GM23338 (cell line): ENCODE results near the gene TLE1. TPM values are rescaled to one million over a fixed set of nuclear protein-coding genes. Genes with fewer than 3 reads are reported as not detected.

Experiments
- ATAC-seq: fragments of 200-7000 bp; cut with Tn5 transposase; 3 replicates; pipeline ENCODE4 v1.9.1; 2020
- DNase-seq: peaks from one replicate; pipeline ENCODE4 v3.0.0-alpha.2; 2015; ENCODE audit warnings: low spot score
- H2AFZ ChIP-seq: fragments of 200-600 bp; sonication (generic); 2 replicates; pipeline ENCODE4 v1.8.0; 2016; ENCODE audit warnings: antibody characterized with exemption, mild to moderate bottlenecking, moderate library complexity
- H3F3A ChIP-seq: fragments of 200-600 bp; sonication (generic); replicated peaks from 2 replicates; pipeline ENCODE4 v1.8.0; 2017; ENCODE audit warnings: antibody characterized with exemption, mixed run types, low read depth
- H3K27ac ChIP-seq: fragments of 200-600 bp; sonication (generic); 2 replicates; pipeline ENCODE4 v1.6.1; 2016; ENCODE audit warnings: low read depth
- H3K27me3 ChIP-seq: fragments of 200-600 bp; sonication (generic); 2 replicates; pipeline ENCODE4 v1.8.0; 2016; ENCODE audit warnings: mild to moderate bottlenecking, mixed run types, moderate library complexity; ENCODE audit not compliant: insufficient read depth
- H3K36me3 ChIP-seq: fragments of 200-600 bp; sonication (generic); 2 replicates; pipeline ENCODE4 v1.8.0; 2016; ENCODE audit warnings: mild to moderate bottlenecking; ENCODE audit not compliant: insufficient read depth
- H3K4me1 ChIP-seq: fragments of 200-600 bp; sonication (generic); 2 replicates; pipeline ENCODE4 v1.8.0; 2016; ENCODE audit warnings: mild to moderate bottlenecking, moderate library complexity; ENCODE audit not compliant: insufficient read depth
- H3K4me2 ChIP-seq: fragments of 200-600 bp; sonication (generic); 2 replicates; pipeline ENCODE4 v1.7.1; 2017; ENCODE audit warnings: mixed run types
- H3K4me3 ChIP-seq: fragments of 200-600 bp; sonication (generic); 2 replicates; pipeline ENCODE4 v1.6.1; 2016; ENCODE audit warnings: mixed run types
- H3K79me2 ChIP-seq: fragments of 200-600 bp; sonication (generic); replicated peaks from 2 replicates; pipeline ENCODE4 v1.8.0; 2017; ENCODE audit warnings: mild to moderate bottlenecking; ENCODE audit not compliant: insufficient read depth
- H3K9me2 ChIP-seq: fragments of 200-600 bp; sonication (generic); 2 replicates; pipeline ENCODE4 v1.8.0; 2017; ENCODE audit not compliant: insufficient read depth
- H4K20me1 ChIP-seq: fragments of 200-600 bp; sonication (generic); replicated peaks from 2 replicates; pipeline ENCODE4 v1.8.0; 2017; ENCODE audit warnings: mild to moderate bottlenecking; ENCODE audit not compliant: insufficient read depth
- H3K27ac Mint-ChIP-seq: 2 replicates; pipeline ENCODE4 v1.8.0; 2020; ENCODE audit warnings: inconsistent platforms, mild to moderate bottlenecking, moderate library complexity, mixed read lengths
- H3K27me3 Mint-ChIP-seq: 3 replicates; pipeline ENCODE4 v1.8.0; 2022; ENCODE audit warnings: low read depth, mild to moderate bottlenecking, moderate library complexity, mixed read lengths, inconsistent platforms; ENCODE audit not compliant: insufficient read depth, poor library complexity
- H3K36me3 Mint-ChIP-seq: 3 replicates; pipeline ENCODE4 v1.8.0; 2021; ENCODE audit warnings: low read depth, mild to moderate bottlenecking, inconsistent platforms, moderate library complexity, mixed read lengths
- H3K4me1 Mint-ChIP-seq: 3 replicates; pipeline ENCODE4 v1.8.0; 2020; ENCODE audit warnings: mild to moderate bottlenecking, inconsistent platforms, mixed read lengths
- H3K4me3 Mint-ChIP-seq: 3 replicates; pipeline ENCODE4 v1.8.0; 2021; ENCODE audit warnings: moderate library complexity, mild to moderate bottlenecking, inconsistent platforms, mixed read lengths
- H3K9me3 Mint-ChIP-seq: 3 replicates; pipeline ENCODE4 v1.8.0; 2020; ENCODE audit warnings: moderate library complexity, mild to moderate bottlenecking, inconsistent platforms, mixed read lengths
- CREB1 ChIP-seq: fragments of 250-450 bp; sonication (Bioruptor Pico); IDR thresholded peaks from 2 replicates; pipeline ENCODE4 v1.5.0; 2020; ENCODE audit warnings: low read depth, mild to moderate bottlenecking, moderate library complexity
- CTCF ChIP-seq, 2 experiments: fragments of 200-600 bp in 1 of 2; sonication (generic) in 1 of 2; conservative IDR thresholded peaks; 2 replicates each; pipeline versions ENCODE4 v1.5.1 to v1.6.1; 2016 to 2017; ENCODE audit warnings: antibody characterized with exemption in 2 of 2, low read depth in 2 of 2, mild to moderate bottlenecking in 2 of 2, moderate library complexity in 1 of 2
- EZH2 ChIP-seq: fragments of 200-600 bp; sonication (generic); IDR thresholded peaks from one replicate; pipeline ENCODE4 v1.8.0; 2017; ENCODE audit warnings: antibody characterized with exemption, mild to moderate bottlenecking, low read depth; ENCODE audit not compliant: unreplicated experiment
- EZH2phosphoT487 ChIP-seq: fragments of 200-600 bp; sonication (generic); IDR thresholded peaks from one replicate; pipeline ENCODE4 v1.8.1; 2018; ENCODE audit warnings: antibody characterized with exemption; ENCODE audit not compliant: unreplicated experiment
- JUNB ChIP-seq: IDR thresholded peaks from one replicate; pipeline ENCODE4 v1.6.1; 2016; ENCODE audit warnings: antibody characterized with exemption; ENCODE audit not compliant: unreplicated experiment
- NANOG ChIP-seq: IDR thresholded peaks from 2 replicates; pipeline ENCODE4 v1.6.1; 2016; ENCODE audit warnings: antibody characterized with exemption, borderline replicate concordance
- POLR2AphosphoS5 ChIP-seq: IDR thresholded peaks from 2 replicates; pipeline ENCODE4 v1.6.1; 2016; ENCODE audit warnings: antibody characterized with exemption, low read depth
- REST ChIP-seq: IDR thresholded peaks from one replicate; pipeline ENCODE4 v1.6.1; 2018; ENCODE audit warnings: antibody characterized with exemption; ENCODE audit not compliant: unreplicated experiment
- STAT1 ChIP-seq: IDR thresholded peaks from one replicate; pipeline ENCODE4 v1.6.1; 2016; ENCODE audit warnings: antibody characterized with exemption; ENCODE audit not compliant: unreplicated experiment
- ZNF114 ChIP-seq: fragments of 250-450 bp; sonication (Bioruptor Pico); IDR thresholded peaks from 2 replicates; pipeline ENCODE4 v1.5.0; 2020; ENCODE audit warnings: mild to moderate bottlenecking, moderate library complexity
- ZNF331 ChIP-seq: fragments of 250-450 bp; sonication (Bioruptor Pico); IDR thresholded peaks from 2 replicates; pipeline ENCODE4 v1.5.0; 2020; ENCODE audit warnings: low read depth, mild to moderate bottlenecking, moderate library complexity
- ZNF462 ChIP-seq: fragments of 250-450 bp; sonication (Bioruptor Pico); IDR thresholded peaks from 2 replicates; pipeline ENCODE4 v1.5.0; 2020; ENCODE audit warnings: mild to moderate bottlenecking, moderate library complexity
- polyA plus RNA-seq: library from polyadenylated mRNA; unstranded; fragments of >200 nt; fragmentation: Nextera tagmentation; extraction: Ambion mirVana; gene quantifications from 2 replicates; pipeline ENCODE4 v1.2.1, GENCODE V29; 2016
- total RNA-seq: library from RNA; depleted of rRNA; stranded (reverse); fragments of >200 nt; shearing (Covaris generic); gene quantifications from 2 replicates; pipeline ENCODE4 v1.2.3, GENCODE V29; 2014

TLE1 gene
- total and polyA plus RNA-seq, 2 experiments from 2014 or later, result 58.1 to 132 TPM

- no peak for TF ChIP-seq REST
- TF ChIP-seq CTCF (conservative IDR thresholded peaks at IDR 0.05; ENCODE audit: low read depth in 2 of 2), result no peak
- TF ChIP-seq ZNF331 (CRISPR knock-in tag), result no peak
Measured at GRCh38 chr9:81589819-81590218, 99.5 kb downstream of the TLE1 start (continued).

GRCh38 chr9:81589392-81589791, 100.0 kb downstream of the TLE1 start:
- Histone ChIP-seq H3F3A (no peaks in the 10 kb centered on the region), H3K9me2 (peaks cover 4% of the 10 kb centered on the region; the same call in 1 of the 2 replicates), H3K36me3 (peaks cover 48% of the 10 kb centered on the region), H4K20me1 (no peaks in the 10 kb centered on the region), H3K4me3 (no peak overlapping the region), H3K4me2 (no peak overlapping the region), H2AFZ (no peak overlapping the region), H3K27me3 (no peaks in the 10 kb centered on the region), H3K79me2 (peaks cover 12% of the 10 kb centered on the region), H3K27ac (0 out of 2 replicates have a peak overlapping the region, but pooled peaks have one; percentile 55), H3K4me1 (peaks cover 18% of the 10 kb centered on the region)
- peaks cover 5% of the 10 kb centered on the region for H3K27me3 Mint-ChIP-seq
- peaks cover 29% of the 10 kb centered on the region for H3K4me1 Mint-ChIP-seq
- ATAC-seq, result no peak
- peaks cover 100% of the 10 kb centered on the region for H3K36me3 Mint-ChIP-seq
- H3K27ac Mint-ChIP-seq, result no peak overlapping the region
- no peak for DNase-seq
- no peak overlapping the region for H3K4me3 Mint-ChIP-seq
- H3K9me3 Mint-ChIP-seq, result no peaks in the 10 kb centered on the region
- no peak for TF ChIP-seq ZNF114 (CRISPR knock-in tag)
- no peak for TF ChIP-seq ZNF462 (CRISPR knock-in tag)
- no peak for TF ChIP-seq CREB1 (CRISPR knock-in tag)
- no peak for TF ChIP-seq POLR2AphosphoS5
- TF ChIP-seq JUNB, result no peak
- no peak for TF ChIP-seq NANOG
- no peak for TF ChIP-seq ZNF331 (CRISPR knock-in tag)
- no peak for TF ChIP-seq STAT1
- TF ChIP-seq EZH2phosphoT487, result no peak
- TF ChIP-seq CTCF (conservative IDR thresholded peaks at IDR 0.05; ENCODE audit: low read depth in 2 of 2), result no peak
- no peak for TF ChIP-seq EZH2
